ENCODE data around the gene LRIT2.
A peak's percentile ranks its signal among the peaks of the same experiment; 100 is the strongest.

The LRIT2 gene

DNA sequence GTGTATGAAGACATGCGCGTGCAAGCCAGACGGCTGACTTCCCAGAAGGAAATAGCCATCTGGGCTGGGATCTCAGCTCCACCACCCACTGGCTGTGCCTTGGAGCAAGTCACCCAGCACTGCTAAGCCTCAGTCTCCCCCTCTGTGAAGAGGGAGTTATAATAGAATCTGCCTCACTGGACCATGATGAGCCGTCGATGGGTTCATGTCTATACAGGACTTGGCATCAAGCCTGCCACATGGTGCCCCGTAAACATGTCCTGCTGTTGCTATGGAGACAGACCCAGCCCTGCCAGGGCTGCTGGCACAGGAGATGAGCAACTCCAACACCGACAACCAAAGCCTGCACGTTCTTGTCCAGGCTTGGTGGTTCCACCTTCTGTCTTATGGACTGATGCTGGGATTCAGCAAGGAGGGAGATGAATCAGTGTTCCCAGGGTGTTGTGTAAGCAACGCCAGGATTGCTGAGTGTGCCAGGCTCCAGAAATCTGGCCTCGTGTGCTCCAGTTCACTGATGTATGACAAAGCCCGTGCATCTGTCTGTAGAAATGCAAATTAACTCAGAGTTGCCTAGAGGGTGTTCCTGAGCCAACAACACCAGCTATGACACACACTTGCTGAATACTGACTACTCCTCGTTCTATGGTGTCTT, 46.2 kb downstream of the LRIT2 start:
- TF ChIP-seq, protein P1, sequence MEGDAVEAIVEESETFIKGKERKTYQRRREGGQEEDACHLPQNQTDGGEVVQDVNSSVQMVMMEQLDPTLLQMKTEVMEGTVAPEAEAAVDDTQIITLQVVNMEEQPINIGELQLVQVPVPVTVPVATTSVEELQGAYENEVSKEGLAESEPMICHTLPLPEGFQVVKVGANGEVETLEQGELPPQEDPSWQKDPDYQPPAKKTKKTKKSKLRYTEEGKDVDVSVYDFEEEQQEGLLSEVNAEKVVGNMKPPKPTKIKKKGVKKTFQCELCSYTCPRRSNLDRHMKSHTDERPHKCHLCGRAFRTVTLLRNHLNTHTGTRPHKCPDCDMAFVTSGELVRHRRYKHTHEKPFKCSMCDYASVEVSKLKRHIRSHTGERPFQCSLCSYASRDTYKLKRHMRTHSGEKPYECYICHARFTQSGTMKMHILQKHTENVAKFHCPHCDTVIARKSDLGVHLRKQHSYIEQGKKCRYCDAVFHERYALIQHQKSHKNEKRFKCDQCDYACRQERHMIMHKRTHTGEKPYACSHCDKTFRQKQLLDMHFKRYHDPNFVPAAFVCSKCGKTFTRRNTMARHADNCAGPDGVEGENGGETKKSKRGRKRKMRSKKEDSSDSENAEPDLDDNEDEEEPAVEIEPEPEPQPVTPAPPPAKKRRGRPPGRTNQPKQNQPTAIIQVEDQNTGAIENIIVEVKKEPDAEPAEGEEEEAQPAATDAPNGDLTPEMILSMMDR (conservative IDR thresholded peaks at IDR 0.05; ENCODE audit: control insufficient read depth, insufficient read depth, low read depth, low read length) = no peak
- no peak overlapping the region for H3K4me3 ChIP-seq (ENCODE audit: control insufficient read depth, low read depth, low read length)
- DNase-seq (ENCODE audit: low read depth) = peak; percentile 85

DNA sequence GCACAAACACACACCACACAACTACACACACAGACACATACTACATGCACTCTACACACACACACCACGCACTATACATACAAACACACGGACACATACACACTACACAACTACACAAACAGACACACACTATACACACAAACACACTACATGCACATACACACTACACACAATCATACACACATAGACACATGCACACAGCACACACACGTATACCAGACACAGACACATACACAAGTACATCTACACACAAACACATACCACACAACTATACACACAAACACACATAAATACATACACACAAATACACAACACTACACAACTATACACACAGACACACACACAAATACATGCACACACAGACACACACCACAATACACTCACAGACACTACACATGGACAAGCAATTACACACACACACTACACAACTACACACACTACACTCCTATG, 47.2 kb downstream of the LRIT2 start:
- no peak overlapping the region for H3K4me3 ChIP-seq (ENCODE audit: control insufficient read depth, low read depth, low read length)
- DNase-seq (ENCODE audit: low read depth) = no peak
- TF ChIP-seq, protein P1 (conservative IDR thresholded peaks at IDR 0.05; ENCODE audit: control insufficient read depth, insufficient read depth, low read depth, low read length) = no peak

- no peak overlapping the region for H3K4me3 ChIP-seq (ENCODE audit: control insufficient read depth, low read depth, low read length)
- TF ChIP-seq, protein P1 (conservative IDR thresholded peaks at IDR 0.05; ENCODE audit: control insufficient read depth, insufficient read depth, low read depth, low read length) = no peak
- DNase-seq (ENCODE audit: low read depth) = no peak
These were observed 47.7 kb downstream of the LRIT2 start for GRCh38 chr10:84177541-84178141.

DNA sequence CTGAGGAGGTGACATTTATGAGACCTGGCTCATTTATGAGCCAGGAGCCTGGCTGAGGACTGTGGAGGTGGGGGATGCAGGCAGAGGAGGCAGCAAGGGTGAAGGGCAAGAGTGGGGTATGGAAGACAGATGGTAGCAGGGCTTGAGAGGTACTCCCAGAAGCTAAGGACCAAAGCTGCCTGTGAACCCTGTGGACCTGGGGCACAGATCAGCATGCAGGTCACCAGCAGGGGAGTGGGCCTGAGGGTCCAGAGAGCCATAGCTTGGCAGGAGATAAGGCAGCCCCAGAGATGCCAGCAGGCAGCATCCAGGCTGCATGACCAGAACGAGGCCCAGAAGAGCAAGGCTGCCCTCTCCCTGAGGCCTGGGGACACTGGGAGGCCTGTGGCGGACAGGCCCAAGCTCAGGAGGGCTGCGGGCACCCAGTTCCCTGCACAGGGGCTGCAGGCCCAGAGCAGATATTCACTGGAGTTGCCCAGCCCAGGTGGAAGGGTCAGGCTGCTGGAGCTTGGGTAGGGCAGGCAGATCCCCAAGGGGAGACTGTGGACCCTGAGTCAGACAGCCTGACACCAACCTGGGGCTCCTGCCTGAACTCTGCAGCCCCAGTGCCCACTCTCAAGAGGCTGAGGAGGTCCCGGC, 48.4 kb downstream of the LRIT2 start:
- TF ChIP-seq, protein P1 (conservative IDR thresholded peaks at IDR 0.05; ENCODE audit: control insufficient read depth, insufficient read depth, low read depth, low read length) = no peak
- no peak for DNase-seq (ENCODE audit: low read depth)
- no peak overlapping the region for H3K4me3 ChIP-seq (ENCODE audit: control insufficient read depth, low read depth, low read length)

GRCh38 chr10:84176351-84176750, 49.0 kb downstream of the LRIT2 start:
- TF ChIP-seq, protein P1 (conservative IDR thresholded peaks at IDR 0.05; ENCODE audit: control insufficient read depth, insufficient read depth, low read depth, low read length) = no peak
- DNase-seq (ENCODE audit: low read depth) = no peak

GRCh38 chr10:84175436-84175835, 49.9 kb downstream of the LRIT2 start:
- H3K4me3 ChIP-seq (ENCODE audit: control insufficient read depth, low read depth, low read length) = no peak overlapping the region
- DNase-seq (ENCODE audit: low read depth) = no peak
- TF ChIP-seq, protein P1 (conservative IDR thresholded peaks at IDR 0.05; ENCODE audit: control insufficient read depth, insufficient read depth, low read depth, low read length) = no peak

More at GRCh38 chr10:84176351-84176750, 49.0 kb downstream of the LRIT2 start:
- H3K4me3 ChIP-seq (ENCODE audit: control insufficient read depth, low read depth, low read length) = no peak overlapping the region

Data from fibroblast of mammary gland (primary cell).